Kidney capillary endothelial cell (primary cell): ENCODE results near the gene SEPTIN10.
"Not testable (repeated sequence)": the region's sequence is repeated elsewhere in the genome, so short reads cannot be mapped to it uniquely, and the experiment has no call there.

Source experiments
- DNase-seq: peaks from one replicate; pipeline ENCODE4 v3.0.0-alpha.2; 2018; ENCODE audit warnings: low spot score

The SEPTIN10 gene

DNA sequence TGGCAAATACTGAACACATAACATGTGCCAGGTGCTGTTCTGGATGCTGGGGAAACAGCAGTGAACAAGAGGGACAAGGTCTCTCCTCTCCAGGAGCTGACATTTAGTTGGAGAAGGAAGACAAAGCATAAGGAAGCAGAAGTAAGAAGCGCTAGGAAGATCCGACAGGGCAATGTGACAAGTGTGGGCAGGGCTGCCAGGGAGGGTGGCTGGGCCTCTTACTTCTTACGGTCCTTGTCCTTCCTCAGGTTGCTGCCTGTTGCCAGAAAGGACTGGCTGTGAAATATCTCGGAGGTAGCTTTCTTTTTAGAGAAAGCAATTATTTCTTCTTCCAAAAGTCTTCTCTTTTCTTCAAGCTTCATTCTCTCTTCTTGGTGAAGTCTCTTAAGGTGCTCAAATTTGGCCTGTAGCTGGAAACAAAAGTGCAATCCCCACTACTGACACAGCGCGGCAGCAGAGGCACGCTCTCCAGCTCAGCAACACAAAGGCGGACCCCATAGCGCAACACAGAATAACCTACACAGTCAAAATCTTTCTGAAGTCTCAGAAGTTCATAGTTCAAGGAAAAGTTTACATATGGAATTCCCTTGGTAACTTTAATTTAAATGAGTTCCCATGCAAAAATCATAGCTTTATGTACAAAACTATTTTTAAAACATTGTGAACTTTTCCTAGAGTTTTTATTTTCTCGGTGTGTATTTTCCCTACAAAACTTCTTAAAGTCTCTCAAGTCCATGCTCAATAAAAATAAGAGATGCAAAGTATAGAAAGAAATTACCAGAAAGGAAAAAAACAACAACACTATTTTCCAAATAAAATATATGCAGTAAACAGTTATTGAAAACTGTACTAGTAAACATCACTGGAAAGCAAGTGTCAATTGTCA lies 67.7 kb downstream of the SEPTIN10 start:
- DNase-seq = peak; percentile 62

- no peak for DNase-seq
These were observed 71.4 kb downstream of the SEPTIN10 start for GRCh38 chr2:109542384-109542783.

- no peak for DNase-seq
These were observed 75.2 kb downstream of the SEPTIN10 start for GRCh38 chr2:109538546-109538945.

- DNase-seq = no peak
These were observed 76.1 kb downstream of the SEPTIN10 start for GRCh38 chr2:109537565-109538222.

GRCh38 chr2:109536556-109536955 lies 77.2 kb downstream of the SEPTIN10 start:
- not testable (repeated sequence) for DNase-seq

DNA sequence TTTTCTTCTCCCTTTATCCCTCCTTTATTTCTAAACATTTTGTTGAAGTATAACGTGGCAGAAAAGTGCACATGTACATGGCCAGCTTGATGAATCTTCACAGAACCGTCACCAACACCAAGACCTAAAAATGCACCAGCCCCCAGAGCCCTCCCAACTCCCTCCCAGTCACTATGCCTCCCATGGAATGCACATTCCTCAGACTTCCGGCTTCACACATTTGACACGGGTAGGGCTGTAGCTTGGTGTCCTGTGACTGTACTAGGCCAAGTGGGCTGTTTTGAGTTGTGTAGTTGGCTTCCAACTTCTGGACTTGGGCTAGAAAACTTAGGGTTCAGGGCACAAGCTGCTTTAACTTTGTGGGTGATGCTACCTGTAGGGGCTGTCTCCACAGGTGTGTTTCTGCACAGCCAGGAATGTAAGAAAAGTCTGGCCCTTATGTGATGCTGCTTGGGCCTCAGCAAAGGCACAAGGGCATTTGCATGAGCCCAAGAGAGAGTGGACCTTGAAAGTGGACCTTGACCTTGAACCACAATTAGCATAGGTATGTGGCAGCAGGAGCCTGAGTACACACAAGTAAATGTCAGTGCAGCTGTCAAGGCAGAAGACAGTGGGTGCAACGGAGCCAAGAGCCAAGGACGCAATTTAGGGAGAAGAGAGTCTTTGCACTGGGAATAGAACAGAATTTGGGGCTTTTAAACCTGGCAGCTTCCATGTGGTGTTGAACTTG lies 78.4 kb downstream of the SEPTIN10 start:
- no peak for DNase-seq

DNA sequence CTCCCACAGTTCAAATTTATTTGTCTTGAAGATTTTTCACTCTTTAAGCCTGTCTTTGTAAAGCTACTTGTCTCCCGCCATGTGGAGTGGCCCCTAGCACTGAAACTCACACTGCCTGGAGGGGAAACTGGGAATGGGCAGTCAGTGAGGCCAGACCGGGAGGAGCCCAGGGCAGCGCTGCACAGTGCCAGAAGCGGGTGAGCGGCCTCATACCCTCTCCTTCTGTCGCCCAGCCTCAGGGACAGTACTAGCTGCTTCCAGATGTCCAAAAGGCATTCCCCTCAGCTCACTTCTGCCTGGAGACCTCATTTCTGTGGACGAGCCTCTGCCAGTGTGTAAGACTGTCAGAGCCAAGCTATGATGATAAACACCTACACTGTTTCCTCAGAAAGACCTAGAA lies 79.9 kb downstream of the SEPTIN10 start:
- no peak for DNase-seq

- DNase-seq = no peak
These were observed 81.1 kb downstream of the SEPTIN10 start for GRCh38 chr2:109532728-109533076.

DNA sequence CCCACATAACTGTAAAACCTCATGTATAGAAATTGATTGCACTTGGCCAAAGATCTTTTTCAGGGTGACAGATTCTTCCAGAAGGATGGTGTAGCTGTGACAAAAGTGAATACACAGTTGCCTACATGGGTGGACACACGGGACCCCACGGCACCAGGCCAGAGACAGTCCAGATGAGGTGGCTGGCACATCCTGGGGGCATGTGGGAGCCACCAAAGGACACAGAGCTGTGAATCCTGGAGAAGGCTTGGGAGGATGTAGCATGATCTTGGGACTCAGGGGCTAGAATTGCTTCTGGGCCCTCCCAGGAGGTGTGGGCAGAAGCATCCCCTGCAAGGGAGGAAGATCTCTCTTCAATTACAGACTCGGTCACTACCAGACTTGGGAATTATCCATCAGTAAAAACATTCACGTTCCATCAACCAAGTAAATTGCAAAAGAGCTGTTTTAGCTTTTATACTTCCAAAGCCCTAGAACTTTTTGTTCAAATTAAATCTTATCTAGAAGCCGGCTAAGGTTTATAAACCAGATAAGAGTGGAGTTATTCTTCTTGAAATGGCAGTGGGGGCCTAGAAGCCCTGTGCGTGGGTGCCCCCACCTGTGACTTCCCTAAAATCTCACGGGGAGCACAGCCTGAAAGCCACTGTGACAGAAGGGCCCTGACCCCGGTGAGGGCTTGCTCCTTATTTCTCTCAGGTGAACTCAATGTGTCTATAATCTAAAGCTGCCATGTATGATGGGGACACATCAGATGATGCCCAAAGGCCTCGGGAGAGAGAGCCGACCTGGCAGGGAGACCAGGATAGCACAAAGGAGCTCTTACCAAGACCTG lies 81.7 kb downstream of the SEPTIN10 start:
- DNase-seq = no peak

- DNase-seq = no peak
These were observed 82.5 kb downstream of the SEPTIN10 start for GRCh38 chr2:109531221-109531620.

DNA sequence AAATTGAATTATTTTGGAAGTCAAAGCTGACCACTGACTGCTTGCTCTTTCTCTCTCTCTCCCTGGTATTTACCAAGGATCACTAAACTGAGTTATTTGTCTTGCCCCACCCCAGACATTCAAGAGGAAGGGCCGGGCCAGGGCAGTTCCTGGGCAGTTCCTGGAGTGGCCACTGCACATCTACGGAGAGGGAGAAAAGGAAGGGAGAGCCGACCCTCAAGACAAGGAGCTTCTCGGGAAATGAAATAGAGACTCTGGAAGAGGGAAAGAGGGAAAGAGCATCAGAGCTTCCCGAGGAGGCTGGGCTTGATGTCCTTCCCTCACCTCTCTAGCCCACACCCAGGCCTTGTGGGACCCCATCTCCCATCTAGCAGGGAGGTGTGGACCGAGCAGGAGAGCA lies 83.1 kb downstream of the SEPTIN10 start:
- no peak for DNase-seq

- DNase-seq = no peak
These were observed 84.0 kb downstream of the SEPTIN10 start for GRCh38 chr2:109529532-109530449.

DNA sequence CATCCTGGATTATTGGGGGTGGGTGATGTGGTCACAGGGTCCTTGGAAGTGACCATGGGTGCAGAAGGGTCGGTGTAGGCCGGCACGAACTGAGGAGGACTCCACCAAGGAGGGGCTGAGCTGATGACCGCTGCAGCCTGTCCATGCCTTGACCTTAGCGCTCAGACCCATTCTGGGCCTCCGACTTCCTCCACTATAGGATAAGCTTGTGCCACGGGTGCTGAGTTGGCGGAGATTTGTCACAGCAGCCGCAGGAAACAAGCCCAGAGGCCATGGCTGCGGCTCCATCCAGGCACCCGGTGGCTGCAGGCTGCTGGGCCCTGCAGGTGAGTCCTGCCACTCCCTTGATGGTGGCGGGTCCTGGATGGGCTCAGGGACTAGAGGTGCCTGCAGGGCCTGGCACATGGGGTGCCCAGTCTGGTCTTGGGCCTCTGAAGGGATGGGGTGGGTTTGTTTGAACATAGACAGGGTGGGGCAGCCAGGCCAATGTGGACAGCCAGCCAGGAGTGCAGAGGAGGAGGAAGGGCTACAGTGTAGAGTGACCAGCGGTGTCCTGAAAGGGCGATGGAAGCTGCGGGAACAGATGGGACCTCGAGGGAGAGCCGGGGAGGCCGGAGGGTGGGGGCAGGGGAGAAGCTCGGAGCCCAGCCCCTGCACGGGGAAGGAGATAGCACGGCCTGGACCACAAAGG lies 84.8 kb downstream of the SEPTIN10 start:
- DNase-seq = no peak

DNA sequence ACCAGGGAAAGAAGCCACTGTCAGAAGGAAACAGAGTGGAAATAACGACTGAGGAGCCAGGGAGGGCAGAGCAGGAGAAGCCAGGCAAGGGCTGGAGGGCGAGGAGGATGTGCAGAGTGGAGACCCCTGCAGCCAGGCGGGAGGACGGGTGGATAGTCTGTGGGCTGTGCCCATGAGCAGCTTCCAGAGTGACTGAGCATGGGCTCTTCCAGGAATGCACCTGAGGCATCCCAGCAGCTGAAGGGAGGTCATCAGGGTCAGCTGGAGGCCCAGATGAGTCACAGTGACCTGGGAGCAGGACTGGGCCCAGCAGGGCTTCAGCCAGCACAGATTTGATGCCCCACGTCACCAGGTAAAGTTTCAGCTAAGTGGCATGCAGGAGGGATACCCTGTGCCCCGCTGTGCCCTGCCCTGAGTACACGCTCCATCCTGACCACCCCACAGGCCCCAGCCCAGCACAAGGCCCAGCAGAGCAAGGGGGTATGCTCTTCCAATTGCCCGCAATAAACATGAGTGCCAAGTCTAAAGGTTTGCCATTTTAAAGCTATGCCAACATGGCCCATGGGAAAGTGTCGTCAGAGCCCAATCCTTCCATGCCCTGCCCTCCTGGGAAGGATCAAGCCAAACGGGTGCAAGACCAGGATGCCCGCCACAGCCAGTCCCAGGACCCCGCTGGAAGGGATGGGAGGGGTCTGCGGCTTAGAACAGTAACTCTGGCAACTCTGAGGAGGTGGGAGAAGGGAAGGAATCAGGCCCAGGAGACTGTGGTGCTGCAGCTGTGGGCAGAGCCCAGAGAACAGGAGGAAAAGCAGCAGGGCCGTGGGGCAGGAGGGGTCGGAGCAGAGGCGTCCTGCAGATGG lies 85.7 kb downstream of the SEPTIN10 start:
- DNase-seq = no peak

- no peak for DNase-seq
These were observed 86.7 kb downstream of the SEPTIN10 start for GRCh38 chr2:109527079-109527478.

DNA sequence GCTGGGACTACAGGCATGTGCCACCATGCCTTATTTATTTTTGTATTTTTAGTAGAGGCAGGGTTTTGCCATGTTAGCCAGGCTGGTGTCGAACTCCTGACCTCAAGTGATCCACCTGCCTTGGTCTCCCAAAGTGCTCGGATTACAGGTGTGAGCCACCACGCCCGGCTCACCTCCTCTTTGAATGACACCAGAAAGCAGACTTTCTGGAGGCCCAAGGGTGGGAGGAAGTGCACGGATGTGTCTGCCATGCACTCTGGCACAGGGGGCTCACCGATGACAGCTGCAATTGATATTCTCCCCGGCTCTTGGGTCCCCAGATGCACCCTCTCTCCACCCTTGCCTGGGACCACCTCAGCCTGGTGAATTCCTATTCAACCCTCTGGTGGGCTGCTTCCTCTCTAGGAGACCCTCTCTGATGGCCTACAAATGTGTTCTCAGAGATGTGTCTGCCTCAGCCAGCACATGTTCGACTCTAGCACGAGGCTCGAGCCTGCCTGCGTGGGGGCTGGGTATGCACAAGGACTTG lies 87.3 kb downstream of the SEPTIN10 start:
- no peak for DNase-seq

GRCh38 chr2:109525836-109526235 lies 87.9 kb downstream of the SEPTIN10 start:
- no peak for DNase-seq

DNA sequence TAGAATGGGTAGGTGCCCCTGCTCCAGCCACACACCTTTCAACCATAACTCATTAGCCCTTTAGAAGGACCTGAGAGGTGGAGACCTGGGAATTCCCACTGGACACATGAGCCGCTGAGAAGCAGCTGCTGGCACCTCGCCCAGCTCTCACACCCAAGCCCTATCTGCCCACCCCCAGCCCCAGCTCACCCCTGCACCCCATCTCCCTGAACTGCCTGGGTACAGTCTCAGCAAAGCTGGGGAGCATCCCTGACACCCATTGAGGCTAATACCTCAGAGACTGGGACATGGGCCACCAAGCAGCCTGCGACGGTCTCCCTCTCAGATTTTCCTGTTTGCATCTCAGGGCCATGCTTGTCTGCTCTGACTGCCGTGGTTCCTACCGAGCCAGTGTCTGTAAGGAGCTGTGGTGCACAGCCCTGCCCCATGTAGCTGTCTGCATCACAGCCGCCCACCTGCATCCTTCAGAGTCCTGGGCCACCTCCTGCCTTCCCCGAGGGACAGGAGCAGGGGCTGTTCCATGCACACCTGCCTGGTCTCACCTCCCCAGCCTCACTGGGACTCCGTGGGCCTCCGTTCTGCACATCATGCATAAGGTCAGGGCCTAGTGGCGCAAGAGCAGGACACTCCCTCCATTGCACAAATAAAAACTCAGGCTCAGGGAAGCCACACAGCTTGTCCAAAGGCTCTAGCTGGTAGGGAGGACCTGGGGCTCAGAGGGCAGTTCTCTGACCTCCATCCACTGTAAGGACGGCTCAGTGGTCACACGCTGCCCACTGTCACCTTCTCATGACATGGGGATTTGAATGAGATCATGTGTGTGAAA lies 90.0 kb downstream of the SEPTIN10 start:
- DNase-seq = no peak
